ENCODE measurements around the gene SEMA4D. TPM values are rescaled to one million over a fixed set of nuclear protein-coding genes. Genes with fewer than 3 reads are reported as not detected.

Gene SEMA4D
- 5.1 and 6.9 TPM in 2 replicates for total RNA-seq

GRCh38 chr9:89497978-89498851 lies at the start of gene SEMA4D:
Gene SEMA4D (minus strand): TSS chr9:89498113. CDS start chr9:89405456, 92,657 bp downstream.

GRCh38 chr9:89318123-89319014 lies 179.5 kb downstream of the SEMA4D start, which contains the start of gene SECISBP2:
Gene SECISBP2 (plus strand): TSS chr9:89318500. CDS start chr9:89318577, 77 bp downstream.

Small RNAs within 50 kb of the gene (small RNA-seq; reads per million reads assigned to genes)
- gene MIR3153, result not detected

Other genes with a start within 250 kb of the SEMA4D start
- gene CKS2, start 186.9 kb downstream of the SEMA4D start, total RNA-seq, result 105 and 111 TPM in 2 replicates
- 30.1 and 31.2 TPM in 2 replicates for gene SECISBP2, start 179.6 kb downstream of the SEMA4D start, total RNA-seq
- not detected in 2 replicates for gene GADD45G, start 106.9 kb upstream of the SEMA4D start, total RNA-seq

All from vein endothelial cell (primary cell).